ENCODE results near the gene THUMPD1. TPM values are rescaled to one million over a fixed set of nuclear protein-coding genes. Genes with fewer than 3 reads are reported as not detected.
"Not testable (repeated sequence)": the region's sequence is repeated elsewhere in the genome, so short reads cannot be mapped to it uniquely, and the experiment has no call there.

Gene THUMPD1
- total RNA-seq, 4 donors from 2014 or later, result 59.6 to 120 (median 91.8) TPM

- H3K9me3 ChIP-seq, result no peaks in the 10 kb centered on the region
- H3K36me3 ChIP-seq, result no peaks in the 10 kb centered on the region
- no peak for TF ChIP-seq EP300 (IDR thresholded peaks at IDR 0.05)
- peak; percentile 48 for TF ChIP-seq POLR2AphosphoS5 (IDR thresholded peaks at IDR 0.05)
- no peak for TF ChIP-seq CTCF (IDR thresholded peaks at IDR 0.05)
- TF ChIP-seq POLR2A (IDR thresholded peaks at IDR 0.05), result no peak
- H3K4me3 ChIP-seq, result no peak overlapping the region
- no peaks in the 10 kb centered on the region for H3K27me3 ChIP-seq
- peak; percentile 80 for ATAC-seq
- WGBS, 2 donors (ENCODE audit: low coverage in 1 of 2), result 53 to 67% methylated on average over 4 to 6 of the region's 7 CpGs
- H3K27ac ChIP-seq, result peak overlapping the region in 1 of 4 donors; percentile 41
- no peaks in the 10 kb centered on the region for H3K4me1 ChIP-seq
Measured at GRCh38 chr16:20711277-20711911, 30.2 kb downstream of the THUMPD1 start.

- not testable (repeated sequence) for H3K27ac ChIP-seq, H3K9me3 ChIP-seq, H3K4me1 ChIP-seq, H3K36me3 ChIP-seq, H3K27me3 ChIP-seq, H3K4me3 ChIP-seq, ATAC-seq
- WGBS, 2 donors (ENCODE audit: low coverage in 1 of 2), result 10 to 21% methylated on average over 2 to 3 of the region's 3 CpGs
Measured at GRCh38 chr16:20708129-20708528, 33.5 kb downstream of the THUMPD1 start.

- WGBS, 2 donors (ENCODE audit: low coverage in 1 of 2), result no CpG with 5 or more reads among the region's 2 CpGs
Measured at GRCh38 chr16:20707461-20707860, 34.2 kb downstream of the THUMPD1 start.

GRCh38 chr16:20705972-20706371, 35.6 kb downstream of the THUMPD1 start:
- H3K36me3 ChIP-seq, H3K4me3 ChIP-seq, H3K27ac ChIP-seq, H3K27me3 ChIP-seq, H3K4me1 ChIP-seq, H3K9me3 ChIP-seq, ATAC-seq: not testable (repeated sequence)
- WGBS, 2 donors (ENCODE audit: low coverage in 1 of 2), result 64 to 77% methylated on average over 1 of the region's 1 CpG

More at GRCh38 chr16:20707461-20707860, 34.2 kb downstream of the THUMPD1 start:
- no peaks in the 10 kb centered on the region for H3K36me3 ChIP-seq
- H3K27ac ChIP-seq, result no peak overlapping the region
- H3K27me3 ChIP-seq, result no peaks in the 10 kb centered on the region
- ATAC-seq, result no peak
- no peak overlapping the region for H3K4me3 ChIP-seq
- no peaks in the 10 kb centered on the region for H3K4me1 ChIP-seq
- no peak for TF ChIP-seq EP300 (IDR thresholded peaks at IDR 0.05)
- TF ChIP-seq POLR2AphosphoS5 (IDR thresholded peaks at IDR 0.05), result no peak
- no peak for TF ChIP-seq POLR2A (IDR thresholded peaks at IDR 0.05)
- TF ChIP-seq CTCF (IDR thresholded peaks at IDR 0.05), result no peak
- no peaks in the 10 kb centered on the region for H3K9me3 ChIP-seq

- no peak for ATAC-seq
- no peaks in the 10 kb centered on the region for H3K36me3 ChIP-seq
- 25% methylated on average over 2 to 3 of the region's 3 CpGs for WGBS, 2 donors (ENCODE audit: low coverage in 1 of 2)
- no peak overlapping the region for H3K4me3 ChIP-seq
- H3K27me3 ChIP-seq, result no peaks in the 10 kb centered on the region
- no peaks in the 10 kb centered on the region for H3K9me3 ChIP-seq
- H3K4me1 ChIP-seq, result no peaks in the 10 kb centered on the region
- peak overlapping the region in 1 of 4 donors; percentile 26 for H3K27ac ChIP-seq
- TF ChIP-seq POLR2AphosphoS5 (IDR thresholded peaks at IDR 0.05) (peak; percentile 89), EP300 (IDR thresholded peaks at IDR 0.05) (no peak), CTCF (IDR thresholded peaks at IDR 0.05) (no peak), POLR2A (IDR thresholded peaks at IDR 0.05) (no peak)
Measured at GRCh38 chr16:20704281-20704680, 37.3 kb downstream of the THUMPD1 start.

GRCh38 chr16:20701692-20702091, 39.9 kb downstream of the THUMPD1 start:
- H3K9me3 ChIP-seq, H3K27ac ChIP-seq, H3K27me3 ChIP-seq, H3K36me3 ChIP-seq, H3K4me1 ChIP-seq, ATAC-seq, H3K4me3 ChIP-seq: not testable (repeated sequence)
